PFSK-1 (cell line): ENCODE data around the gene RYK.

Source experiments
- POLR2AphosphoS5 ChIP-seq: IDR thresholded peaks from 2 replicates; pipeline ENCODE4 v1.6.1; 2012; ENCODE audit warnings: low read depth, mild to moderate bottlenecking, control low read depth, low read length, moderate library complexity
- SIN3A ChIP-seq: IDR thresholded peaks from 2 replicates; pipeline ENCODE4 v1.6.1; 2012; ENCODE audit warnings: mild to moderate bottlenecking, low read length, moderate library complexity, borderline replicate concordance; ENCODE audit not compliant: insufficient read depth

GRCh38 chr3:134299888-134300206, 49.2 kb upstream of the RYK start:
- TF ChIP-seq SIN3A, result no peak
- TF ChIP-seq POLR2AphosphoS5, result no peak
